ENCODE measurements around the gene SLC25A10.

The SLC25A10 gene

GRCh38 chr17:81711814-81712467 lies at the start of gene SLC25A10:
Gene SLC25A10 (plus strand): TSS chr17:81712284. CDS start chr17:81712427, 143 bp downstream.
- peak; percentile 69 for DNase-seq

- DNase-seq = no peak
These were observed 48.0 kb upstream of the SLC25A10 start for GRCh38 chr17:81664051-81664470.

GRCh38 chr17:81665205-81666091 lies 46.6 kb upstream of the SLC25A10 start:
- peak; percentile 9 for DNase-seq

GRCh38 chr17:81666092-81666341 lies 46.1 kb upstream of the SLC25A10 start:
- DNase-seq = peak; percentile 20

- peak; percentile 98 for DNase-seq
These were observed 45.5 kb upstream of the SLC25A10 start, which contains the start of the genes CCDC137 and OXLD1 for GRCh38 chr17:81666342-81667191. Gene CCDC137 (plus strand): TSS chr17:81666737. CDS start chr17:81666767, 30 bp downstream. Gene OXLD1 (minus strand): TSS chr17:81666605. CDS start chr17:81666577, 28 bp downstream.

- no peak for DNase-seq
These were observed 44.3 kb upstream of the SLC25A10 start for GRCh38 chr17:81667754-81668153.

- no peak for DNase-seq
These were observed 39.6 kb upstream of the SLC25A10 start for GRCh38 chr17:81672504-81672903.

- DNase-seq = no peak
These were observed 39.1 kb upstream of the SLC25A10 start for GRCh38 chr17:81672954-81673353.

- no peak for DNase-seq
These were observed 38.4 kb upstream of the SLC25A10 start for GRCh38 chr17:81673561-81674258.

- peak; percentile 8 for DNase-seq
These were observed 36.4 kb upstream of the SLC25A10 start for GRCh38 chr17:81675515-81676221.

GRCh38 chr17:81676906-81677305 lies 35.2 kb upstream of the SLC25A10 start:
- DNase-seq = no peak

- no peak for DNase-seq
These were observed 31.9 kb upstream of the SLC25A10 start for GRCh38 chr17:81680150-81680549.

- no peak for DNase-seq
These were observed 30.4 kb upstream of the SLC25A10 start for GRCh38 chr17:81681672-81682071.

GRCh38 chr17:81682565-81683207 lies 29.4 kb upstream of the SLC25A10 start:
- DNase-seq = no peak

GRCh38 chr17:81683208-81683583 lies 28.9 kb upstream of the SLC25A10 start:
- DNase-seq = peak; percentile 10

- DNase-seq = peak; percentile 100
These were observed 28.3 kb upstream of the SLC25A10 start, which contains the start of the genes ARL16 and HGS for GRCh38 chr17:81683584-81684441. Gene ARL16 (minus strand): TSS chr17:81683797. CDS start chr17:81683753, 44 bp downstream. Gene HGS (plus strand): TSS chr17:81684011. CDS start chr17:81684067, 56 bp downstream.

GRCh38 chr17:81684442-81684911 lies 27.6 kb upstream of the SLC25A10 start:
- DNase-seq = no peak

GRCh38 chr17:81685108-81685507 lies 27.0 kb upstream of the SLC25A10 start:
- DNase-seq = no peak

- no peak for DNase-seq
These were observed 25.5 kb upstream of the SLC25A10 start for GRCh38 chr17:81686614-81687013.
